ENCODE results near the gene CHN2.

CHN2 gene

DNA sequence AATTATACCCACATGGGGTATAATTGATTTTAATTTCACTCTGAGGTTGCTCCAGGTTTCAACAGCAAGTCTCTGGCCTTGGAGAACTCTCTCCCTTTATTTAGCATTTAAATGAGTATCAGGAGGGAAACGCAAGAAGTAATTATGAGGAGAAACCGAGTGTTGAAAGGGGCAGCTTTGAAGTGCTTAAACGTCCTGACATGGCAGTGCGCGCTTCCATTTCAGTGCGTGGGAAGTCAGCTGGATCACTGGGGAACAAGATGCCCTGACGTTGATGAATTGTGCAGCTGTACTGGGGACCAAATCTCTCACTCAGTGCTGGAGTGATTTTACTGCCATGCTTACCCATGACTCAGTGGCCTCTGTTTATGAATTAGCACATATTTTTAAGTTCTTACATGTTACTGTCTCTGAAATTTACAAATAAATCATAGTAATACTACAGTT, 263.0 kb downstream of the CHN2 start:
- no peak overlapping the region for H3K4me3 ChIP-seq (ENCODE audit: low read depth, low read length)
- TF ChIP-seq, protein P1, sequence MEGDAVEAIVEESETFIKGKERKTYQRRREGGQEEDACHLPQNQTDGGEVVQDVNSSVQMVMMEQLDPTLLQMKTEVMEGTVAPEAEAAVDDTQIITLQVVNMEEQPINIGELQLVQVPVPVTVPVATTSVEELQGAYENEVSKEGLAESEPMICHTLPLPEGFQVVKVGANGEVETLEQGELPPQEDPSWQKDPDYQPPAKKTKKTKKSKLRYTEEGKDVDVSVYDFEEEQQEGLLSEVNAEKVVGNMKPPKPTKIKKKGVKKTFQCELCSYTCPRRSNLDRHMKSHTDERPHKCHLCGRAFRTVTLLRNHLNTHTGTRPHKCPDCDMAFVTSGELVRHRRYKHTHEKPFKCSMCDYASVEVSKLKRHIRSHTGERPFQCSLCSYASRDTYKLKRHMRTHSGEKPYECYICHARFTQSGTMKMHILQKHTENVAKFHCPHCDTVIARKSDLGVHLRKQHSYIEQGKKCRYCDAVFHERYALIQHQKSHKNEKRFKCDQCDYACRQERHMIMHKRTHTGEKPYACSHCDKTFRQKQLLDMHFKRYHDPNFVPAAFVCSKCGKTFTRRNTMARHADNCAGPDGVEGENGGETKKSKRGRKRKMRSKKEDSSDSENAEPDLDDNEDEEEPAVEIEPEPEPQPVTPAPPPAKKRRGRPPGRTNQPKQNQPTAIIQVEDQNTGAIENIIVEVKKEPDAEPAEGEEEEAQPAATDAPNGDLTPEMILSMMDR (IDR thresholded peaks at IDR 0.05; ENCODE audit: borderline replicate concordance, insufficient read depth, low read depth, low read length): no peak

DNA sequence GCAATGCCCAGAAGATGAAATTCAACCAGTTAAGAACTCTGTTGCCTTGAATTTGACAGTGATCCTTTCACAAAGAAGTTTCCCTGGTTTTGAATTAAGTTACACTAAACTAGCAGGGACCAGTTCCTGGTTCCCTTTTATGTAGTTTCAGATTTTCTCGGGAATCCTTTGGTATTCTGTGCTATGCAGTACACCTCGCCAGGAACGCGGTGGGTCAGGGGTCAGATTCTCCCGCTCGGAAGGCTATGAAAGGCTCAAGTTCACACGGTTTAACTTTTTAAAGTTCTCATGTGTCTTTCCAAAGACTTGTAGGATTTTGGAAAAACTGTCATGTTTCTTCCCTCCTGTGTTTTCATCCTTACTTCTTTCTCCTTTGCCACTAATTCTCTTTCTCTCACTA, 264.4 kb downstream of the CHN2 start:
- TF ChIP-seq, protein P1 (IDR thresholded peaks at IDR 0.05; ENCODE audit: borderline replicate concordance, insufficient read depth, low read depth, low read length): no peak
- H3K4me3 ChIP-seq (ENCODE audit: low read depth, low read length): no peak overlapping the region

DNA sequence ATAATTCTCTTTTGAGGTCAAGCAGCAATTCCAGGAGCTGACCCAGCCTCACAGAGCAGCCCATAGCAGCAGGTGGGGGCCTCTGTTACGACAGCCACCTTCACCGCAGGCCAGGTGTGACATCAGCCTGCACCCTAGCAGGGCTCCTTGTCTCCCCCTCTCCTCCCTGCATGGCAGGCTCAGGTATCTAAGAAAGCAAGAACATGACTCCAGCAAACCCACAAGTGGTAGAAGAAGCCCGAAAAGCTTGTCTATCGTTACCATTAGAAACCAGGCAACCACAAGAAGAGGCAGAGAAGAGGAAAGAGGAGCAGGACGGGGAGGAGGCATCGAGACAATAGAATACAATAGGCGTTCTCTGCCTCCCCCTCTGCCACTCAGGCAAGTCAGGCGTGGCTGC, 265.0 kb downstream of the CHN2 start:
- no peak overlapping the region for H3K4me3 ChIP-seq (ENCODE audit: low read depth, low read length)
- TF ChIP-seq, protein P1 (IDR thresholded peaks at IDR 0.05; ENCODE audit: borderline replicate concordance, insufficient read depth, low read depth, low read length): no peak

DNA sequence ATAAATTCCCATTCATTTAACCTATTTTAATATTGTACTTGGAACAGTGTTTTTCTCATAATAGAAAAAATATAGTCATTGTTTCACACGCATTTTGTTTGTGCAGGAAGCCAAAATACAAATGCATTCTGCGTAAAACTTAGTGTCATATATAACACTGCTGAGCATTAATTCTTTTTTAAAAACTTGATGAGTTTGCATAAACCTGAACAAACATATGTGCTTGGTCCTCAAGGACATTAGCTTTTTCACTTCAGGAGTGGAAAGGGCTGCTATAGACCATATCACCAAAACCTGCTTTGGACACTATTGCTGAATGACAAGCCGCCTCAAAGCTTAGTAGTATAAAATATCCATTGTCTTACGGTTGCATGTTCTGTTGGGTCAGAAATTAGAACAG, 267.4 kb downstream of the CHN2 start:
- TF ChIP-seq, protein P1 (IDR thresholded peaks at IDR 0.05; ENCODE audit: borderline replicate concordance, insufficient read depth, low read depth, low read length): no peak
- no peak overlapping the region for H3K4me3 ChIP-seq (ENCODE audit: low read depth, low read length)

DNA sequence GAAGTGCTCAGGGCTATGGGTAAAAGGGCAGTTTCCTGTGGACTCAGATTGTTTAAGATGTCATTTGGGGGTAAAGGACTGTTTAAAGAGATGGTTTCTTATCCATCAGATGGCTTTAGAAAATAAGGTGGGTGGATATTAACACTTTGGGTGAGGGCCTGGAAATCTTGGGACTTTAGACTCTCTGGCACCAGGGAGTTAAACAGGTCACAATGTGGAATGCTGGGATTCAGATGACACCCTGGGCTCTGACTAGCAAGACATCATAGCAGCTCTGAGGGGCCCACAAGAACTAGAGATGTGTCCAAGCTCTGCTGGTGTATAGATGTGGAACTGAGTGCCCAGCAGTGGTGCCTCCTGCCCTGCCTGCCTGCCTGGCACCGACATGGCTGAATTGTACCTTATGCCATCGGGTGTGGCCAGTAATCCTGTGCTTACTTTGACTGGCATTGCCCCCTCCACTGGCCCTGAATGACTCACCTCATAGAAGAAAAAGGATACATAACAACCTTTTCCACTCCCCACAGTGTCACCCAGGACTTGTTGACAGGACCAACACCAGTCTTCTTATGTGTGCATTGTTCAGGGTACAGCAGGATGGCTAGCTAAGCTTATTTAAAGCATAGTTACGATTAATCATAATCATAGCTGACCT, 269.1 kb downstream of the CHN2 start:
- TF ChIP-seq, protein P1 (IDR thresholded peaks at IDR 0.05; ENCODE audit: borderline replicate concordance, insufficient read depth, low read depth, low read length): no peak
- no peak overlapping the region for H3K4me3 ChIP-seq (ENCODE audit: low read depth, low read length)

DNA sequence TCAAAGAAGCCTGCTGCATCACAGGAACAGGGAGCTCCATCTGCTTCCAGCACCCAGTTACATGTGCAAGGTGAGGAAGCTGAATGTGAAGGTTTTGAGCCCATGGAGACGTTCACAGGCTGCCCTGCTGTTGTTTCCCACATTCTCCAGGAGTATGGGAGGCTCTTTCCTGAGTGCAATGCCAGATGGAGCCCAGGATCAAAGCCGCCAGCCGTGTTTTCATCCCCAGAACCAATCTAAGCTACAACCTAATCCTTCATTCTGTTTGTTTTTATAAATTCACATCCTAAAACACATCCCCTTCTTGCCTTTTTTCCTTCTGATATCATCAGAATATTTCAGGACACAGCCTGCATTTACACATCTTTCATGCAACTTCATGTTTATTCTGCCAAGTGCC, 270.2 kb downstream of the CHN2 start:
- TF ChIP-seq, protein P1 (IDR thresholded peaks at IDR 0.05; ENCODE audit: borderline replicate concordance, insufficient read depth, low read depth, low read length): no peak
- no peak overlapping the region for H3K4me3 ChIP-seq (ENCODE audit: low read depth, low read length)

DNA sequence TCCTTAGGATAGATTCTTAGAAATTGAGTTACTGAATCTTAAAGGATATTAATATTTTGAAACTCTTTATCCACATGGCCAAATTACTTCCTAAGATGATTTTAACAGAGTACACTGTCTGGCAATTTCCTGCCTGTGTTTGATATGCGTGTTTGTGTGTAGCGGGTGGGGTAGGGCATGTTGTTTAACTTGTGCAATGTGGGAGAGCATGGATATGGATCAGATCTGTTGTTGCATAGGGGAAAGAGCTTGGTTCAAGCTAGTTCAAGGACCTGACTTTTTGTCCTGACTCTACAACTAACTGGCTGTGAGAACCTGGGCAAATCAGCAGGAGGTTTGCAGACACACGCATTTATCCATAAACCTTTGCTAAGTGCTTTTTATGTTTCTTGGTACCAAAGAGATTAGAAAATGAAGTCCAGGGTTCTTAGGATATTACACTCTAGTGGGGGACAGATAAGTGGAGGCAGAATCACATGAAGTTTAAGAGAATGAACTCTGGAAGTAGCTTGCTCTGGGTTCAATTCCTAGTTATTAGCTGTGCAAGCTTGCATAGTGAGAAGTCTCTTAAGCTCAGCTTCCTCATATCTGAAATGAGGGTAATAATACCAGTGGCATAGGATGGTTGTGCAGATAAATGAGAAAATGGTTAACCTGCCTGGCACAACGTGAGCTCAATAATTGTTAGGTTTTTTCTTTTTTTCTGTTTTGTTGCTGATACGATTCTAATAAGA, 272.8 kb downstream of the CHN2 start:
- H3K4me3 ChIP-seq (ENCODE audit: low read depth, low read length): no peak overlapping the region
- TF ChIP-seq, protein P1 (IDR thresholded peaks at IDR 0.05; ENCODE audit: borderline replicate concordance, insufficient read depth, low read depth, low read length): no peak
